Spleen (tissue), 11 donors: ENCODE measurements around the gene CCNI2. TPM values are rescaled to one million over a fixed set of nuclear protein-coding genes. Genes with fewer than 3 reads are reported as not detected.

ENCODE experiments used
- DNase-seq: peaks from one replicate; pipeline ENCODE4 v3.0.0-alpha.2; 2020
- H3K27ac ChIP-seq, 8 donors: fragments of 200-600 bp; sonication (generic) in 7 of 8; 1 replicate in 4 of 8; 2 replicates in 4 of 8; pipeline versions ENCODE4 v1.5.0 to v1.8.0; 2016 to 2021; ENCODE audit warnings: inconsistent platforms in 4 of 8, mild to moderate bottlenecking in 4 of 8, moderate library complexity in 1 of 8
- H3K27me3 ChIP-seq, 7 donors: fragments of 200-600 bp; sonication (generic) in 6 of 7; replicated peaks in 1 of 7; 1 replicate in 4 of 7; 2 replicates in 3 of 7; pipeline versions ENCODE4 v1.5.0 to v1.8.0; 2016 to 2021; ENCODE audit warnings: inconsistent platforms in 3 of 7, mild to moderate bottlenecking in 1 of 7
- H3K36me3 ChIP-seq, 6 donors: fragments of 200-600 bp; sonication (generic) in 5 of 6; 1 replicate in 4 of 6; 2 replicates in 2 of 6; pipeline versions ENCODE4 v1.5.0 to v1.8.0; 2016 to 2021; ENCODE audit warnings: inconsistent platforms in 2 of 6
- H3K4me1 ChIP-seq, 6 donors: fragments of 200-600 bp; sonication (generic) in 5 of 6; 1 replicate in 3 of 6; 2 replicates in 3 of 6; pipeline versions ENCODE4 v1.5.0 to v1.8.0; 2016 to 2021; ENCODE audit warnings: inconsistent platforms in 3 of 6
- H3K4me3 ChIP-seq, 8 donors: fragments of 200-600 bp; sonication (generic) in 7 of 8; 1 replicate in 4 of 8; 2 replicates in 4 of 8; pipeline versions ENCODE4 v1.5.0 to v1.8.0; 2016 to 2021; ENCODE audit warnings: inconsistent platforms in 4 of 8, mild to moderate bottlenecking in 4 of 8, moderate library complexity in 2 of 8
- H3K9me3 ChIP-seq, 8 donors: fragments of 200-600 bp; sonication (generic) in 7 of 8; 1 replicate in 4 of 8; 2 replicates in 4 of 8; pipeline versions ENCODE4 v1.5.0 to v1.8.0; 2016 to 2021; ENCODE audit warnings: inconsistent platforms in 4 of 8
- POLR2A ChIP-seq, 3 donors: fragments of 450-650 bp; IDR thresholded peaks; one replicate each; pipeline ENCODE4 v1.5.1; 2017; ENCODE audit warnings: antibody characterized with exemption in 3 of 3, mild to moderate bottlenecking in 1 of 3
- POLR2AphosphoS5 ChIP-seq, 3 donors: sonication (generic); formaldehyde crosslinking; IDR thresholded peaks; one replicate each; pipeline ENCODE4 v1.5.1; 2017; ENCODE audit warnings: antibody characterized with exemption in 3 of 3
- WGBS, 5 donors: extraction: QIAGEN DNeasy Blood & Tissue Kit in 3 of 5; methylation state at CpG; one replicate each; pipeline versions ENCODE4 v1.1.5 to v1.1.7; 2013 to 2018; 5-methylcytosine and 5-hydroxymethylcytosine counted together
- intact Hi-C: fragments of 100-400 bp; cut with DNase I; formaldehyde crosslinking; loops from one replicate; pipeline ENCODE4 v1.15.0; 2023; ENCODE audit warnings: low total_unique reads
- polyA plus RNA-seq, 3 donors: library from polyadenylated mRNA; stranded (reverse); fragments of 200-250 nt; gene quantifications; one replicate each; pipeline ENCODE4 v1.2.1, GENCODE V29; 2013
- total RNA-seq, 7 donors: library from RNA; depleted of rRNA in 3 of 7; stranded (reverse); fragments of >200 nt in 3 of 7; fragmentation: NEBNext Ultra II Directional in 4 of 7; extraction: Animal tissue kit (Norgen Biotek cat#: 25700) in 4 of 7; gene quantifications; one replicate each; pipeline versions ENCODE4 v1.1.0 to v1.2.1, GENCODE V29; 2016 to 2021
- TF ChIP-seq, protein P1 (sequence below), 11 experiments: fragments of 200-600 bp in 7 of 11; fragments of 450-650 bp in 4 of 11; sonication (generic) in 4 of 11; IDR thresholded peaks in 8 of 11; conservative IDR thresholded peaks in 3 of 11; 1 replicate in 7 of 11; 2 replicates in 4 of 11; pipeline versions ENCODE4 v1.4.0 to v1.8.0; 2016 to 2021; ENCODE audit warnings: antibody characterized with exemption in 11 of 11, inconsistent platforms in 4 of 11, mild to moderate bottlenecking in 1 of 11
- donor health status: healthy with polysubstance abuse.
- donor health status: DM: no; HTN: no; CAD: no; lungs with moderate emphysema.
- donor health status: DM: no; HTN: no; CAD: no.
- donor health status: Bipolar disorder and iron deficiency.
- donor health status: healthy.
- donor health status: DM: no; HTN: no; CAD: no.
- donor health status: DM: yes; HTN: yes; CAD: no.

The CCNI2 gene
- total and polyA plus RNA-seq, 10 donors: 0.19 to 5.2 (median 0.98) TPM

DNA sequence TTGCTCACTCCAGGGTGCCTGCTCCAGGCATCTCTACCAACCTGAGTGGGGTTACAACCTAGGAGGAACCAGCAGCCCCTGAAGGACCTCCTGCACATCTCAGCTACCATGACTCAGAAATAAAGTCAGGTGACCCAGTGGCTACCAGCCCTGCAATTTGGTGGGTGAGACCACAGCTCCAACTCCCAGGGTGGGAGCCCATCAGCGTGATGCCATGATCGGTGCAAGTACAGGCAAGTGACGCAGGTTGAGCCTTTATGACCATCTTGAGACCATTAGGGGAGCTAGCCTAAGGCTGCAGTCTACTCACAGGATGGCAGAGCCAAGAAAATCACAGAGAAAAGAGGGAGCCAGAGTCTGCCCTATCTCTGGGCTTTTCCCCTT is 21.3 kb downstream of the CCNI2 start:
- Histone ChIP-seq H3K27ac (no peak overlapping the region), H3K36me3 (peaks cover 0 to 19% (median 10%) of the 10 kb centered on the region in 6 donors), H3K9me3 (no peaks in the 10 kb centered on the region), H3K4me3 (no peak overlapping the region), H3K4me1 (peaks cover 0 to 41% (median 7%) of the 10 kb centered on the region in 6 donors), H3K27me3 (no peaks in the 10 kb centered on the region)
- DNase-seq: peak; percentile 28
- 93 to 99% (median 97%) methylated on average over 3 of the region's 3 CpGs for WGBS, 5 donors
- TF ChIP-seq POLR2AphosphoS5 (IDR thresholded peaks at IDR 0.05) (no peak), POLR2A (IDR thresholded peaks at IDR 0.05) (no peak)
- TF ChIP-seq, protein P1, sequence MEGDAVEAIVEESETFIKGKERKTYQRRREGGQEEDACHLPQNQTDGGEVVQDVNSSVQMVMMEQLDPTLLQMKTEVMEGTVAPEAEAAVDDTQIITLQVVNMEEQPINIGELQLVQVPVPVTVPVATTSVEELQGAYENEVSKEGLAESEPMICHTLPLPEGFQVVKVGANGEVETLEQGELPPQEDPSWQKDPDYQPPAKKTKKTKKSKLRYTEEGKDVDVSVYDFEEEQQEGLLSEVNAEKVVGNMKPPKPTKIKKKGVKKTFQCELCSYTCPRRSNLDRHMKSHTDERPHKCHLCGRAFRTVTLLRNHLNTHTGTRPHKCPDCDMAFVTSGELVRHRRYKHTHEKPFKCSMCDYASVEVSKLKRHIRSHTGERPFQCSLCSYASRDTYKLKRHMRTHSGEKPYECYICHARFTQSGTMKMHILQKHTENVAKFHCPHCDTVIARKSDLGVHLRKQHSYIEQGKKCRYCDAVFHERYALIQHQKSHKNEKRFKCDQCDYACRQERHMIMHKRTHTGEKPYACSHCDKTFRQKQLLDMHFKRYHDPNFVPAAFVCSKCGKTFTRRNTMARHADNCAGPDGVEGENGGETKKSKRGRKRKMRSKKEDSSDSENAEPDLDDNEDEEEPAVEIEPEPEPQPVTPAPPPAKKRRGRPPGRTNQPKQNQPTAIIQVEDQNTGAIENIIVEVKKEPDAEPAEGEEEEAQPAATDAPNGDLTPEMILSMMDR (IDR thresholded peaks at IDR 0.05 in 8 of 11, conservative IDR thresholded peaks at IDR 0.05 in 3 of 11): no peak
- intact Hi-C loops: no loop called here

DNA sequence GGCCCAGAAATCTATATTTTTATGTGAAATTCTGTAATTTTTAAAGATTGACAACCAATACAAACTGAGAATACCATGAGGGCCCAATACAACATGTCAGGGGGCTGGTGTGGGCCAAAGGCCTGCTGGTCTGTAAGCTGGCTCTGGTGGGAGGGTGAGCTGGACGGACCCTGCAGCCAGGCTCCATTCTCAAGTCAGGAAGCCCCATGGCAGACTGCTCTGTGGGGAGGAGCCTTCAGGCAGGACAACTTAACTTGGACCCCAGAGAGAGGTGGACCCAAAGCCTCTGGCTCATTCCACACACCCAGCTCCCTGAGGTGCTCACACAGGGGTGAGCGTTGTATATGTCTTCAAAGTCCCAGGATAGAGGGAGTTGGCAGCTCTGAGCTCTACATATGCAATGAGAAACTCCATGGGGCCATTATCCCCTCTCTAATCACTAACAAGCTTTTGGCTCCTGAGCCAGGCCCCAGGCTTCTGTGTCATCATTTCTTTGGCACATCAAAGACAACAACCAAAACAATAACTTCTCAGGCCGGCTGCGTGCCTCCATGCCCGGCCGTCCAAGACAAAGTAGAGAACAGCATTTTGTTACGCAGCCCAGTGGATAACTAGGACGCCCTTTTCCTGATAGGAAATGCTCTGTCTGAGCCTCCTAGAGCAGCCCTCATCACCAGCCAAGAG is 23.4 kb downstream of the CCNI2 start:
- H3K27me3 ChIP-seq: no peaks in the 10 kb centered on the region
- peak overlapping the region in 3 of 8 donors; percentile 5 to 65 (median 58) for H3K27ac ChIP-seq
- intact Hi-C loops: no loop called here
- peak; percentile 49 for DNase-seq
- H3K36me3 ChIP-seq: no peaks in the 10 kb centered on the region
- no peak overlapping the region for H3K4me3 ChIP-seq
- peaks cover 0 to 50% (median 16%) of the 10 kb centered on the region in 6 donors for H3K4me1 ChIP-seq
- no peaks in the 10 kb centered on the region for H3K9me3 ChIP-seq
- WGBS, 5 donors: 79 to 95% (median 88%) methylated on average over 7 to 8 of the region's 8 CpGs
- TF ChIP-seq, protein P1 (IDR thresholded peaks at IDR 0.05 in 8 of 11, conservative IDR thresholded peaks at IDR 0.05 in 3 of 11): no peak
- TF ChIP-seq POLR2AphosphoS5 (IDR thresholded peaks at IDR 0.05) (no peak), POLR2A (IDR thresholded peaks at IDR 0.05) (no peak)

- WGBS, 5 donors: 44 to 67% (median 59%) methylated on average over 7 to 8 of the region's 8 CpGs
Measured at GRCh38 chr5:132771503-132771998, 24.3 kb downstream of the CCNI2 start.

More at GRCh38 chr5:132771503-132771998, 24.3 kb downstream of the CCNI2 start:
- no peaks in the 10 kb centered on the region for H3K36me3 ChIP-seq
- intact Hi-C loops: no loop called here
- DNase-seq: no peak
- peaks cover 0 to 6% (median 0%) of the 10 kb centered on the region in 7 donors for H3K27me3 ChIP-seq
- H3K4me3 ChIP-seq: no peak overlapping the region
- H3K27ac ChIP-seq: peak overlapping the region in 5 of 8 donors; percentile 6 to 65 (median 38)
- TF ChIP-seq POLR2A (IDR thresholded peaks at IDR 0.05) (no peak), POLR2AphosphoS5 (IDR thresholded peaks at IDR 0.05) (no peak)
- TF ChIP-seq, protein P1 (IDR thresholded peaks at IDR 0.05 in 8 of 11, conservative IDR thresholded peaks at IDR 0.05 in 3 of 11): no peak
- no peaks in the 10 kb centered on the region for H3K9me3 ChIP-seq
- peaks cover 4 to 59% (median 26%) of the 10 kb centered on the region in 6 donors for H3K4me1 ChIP-seq
